Mammary epithelial cell (primary cell): Measurements from ENCODE around the gene TMC5.

Experiments used
- EZH2 ChIP-seq: IDR thresholded peaks from 2 replicates; pipeline ENCODE4 v1.6.1; 2012; ENCODE audit warnings: low read length, inconsistent platforms, borderline replicate concordance
- TF ChIP-seq, protein P1 (sequence below), 2 donors: IDR thresholded peaks in 1 of 2; conservative IDR thresholded peaks in 1 of 2; 2 replicates each; pipeline ENCODE4 v1.5.1; 2011 to 2012; ENCODE audit warnings: inconsistent platforms in 2 of 2, low read length in 2 of 2, mild to moderate bottlenecking in 2 of 2, control low read depth in 1 of 2, low read depth in 1 of 2; ENCODE audit not compliant: insufficient read depth in 1 of 2; ENCODE audit errors: extremely low read depth in 1 of 2

DNA sequence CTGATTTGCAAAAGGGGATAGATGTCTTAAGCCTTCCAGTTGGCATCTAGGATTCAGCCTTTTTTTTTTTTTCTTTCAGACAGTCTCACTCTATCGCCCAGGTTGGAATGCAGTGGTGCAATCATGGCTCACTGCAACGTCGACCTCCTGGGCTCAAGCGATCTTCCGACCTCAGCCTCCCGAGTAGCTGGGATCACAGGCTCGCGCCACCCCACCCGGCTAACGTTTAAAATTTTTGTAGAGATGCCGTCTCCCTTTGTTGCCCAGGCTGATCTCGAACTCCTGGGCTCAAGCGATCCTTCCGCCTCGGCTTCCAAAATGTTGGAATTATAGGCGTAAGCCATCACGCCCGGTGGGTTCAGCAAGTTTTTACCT, 105.5 kb downstream of the TMC5 start:
- TF ChIP-seq EZH2: no peak
- TF ChIP-seq, protein P1, sequence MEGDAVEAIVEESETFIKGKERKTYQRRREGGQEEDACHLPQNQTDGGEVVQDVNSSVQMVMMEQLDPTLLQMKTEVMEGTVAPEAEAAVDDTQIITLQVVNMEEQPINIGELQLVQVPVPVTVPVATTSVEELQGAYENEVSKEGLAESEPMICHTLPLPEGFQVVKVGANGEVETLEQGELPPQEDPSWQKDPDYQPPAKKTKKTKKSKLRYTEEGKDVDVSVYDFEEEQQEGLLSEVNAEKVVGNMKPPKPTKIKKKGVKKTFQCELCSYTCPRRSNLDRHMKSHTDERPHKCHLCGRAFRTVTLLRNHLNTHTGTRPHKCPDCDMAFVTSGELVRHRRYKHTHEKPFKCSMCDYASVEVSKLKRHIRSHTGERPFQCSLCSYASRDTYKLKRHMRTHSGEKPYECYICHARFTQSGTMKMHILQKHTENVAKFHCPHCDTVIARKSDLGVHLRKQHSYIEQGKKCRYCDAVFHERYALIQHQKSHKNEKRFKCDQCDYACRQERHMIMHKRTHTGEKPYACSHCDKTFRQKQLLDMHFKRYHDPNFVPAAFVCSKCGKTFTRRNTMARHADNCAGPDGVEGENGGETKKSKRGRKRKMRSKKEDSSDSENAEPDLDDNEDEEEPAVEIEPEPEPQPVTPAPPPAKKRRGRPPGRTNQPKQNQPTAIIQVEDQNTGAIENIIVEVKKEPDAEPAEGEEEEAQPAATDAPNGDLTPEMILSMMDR (conservative IDR thresholded peaks at IDR 0.05 in 1 of 2, IDR thresholded peaks at IDR 0.05 in 1 of 2; ENCODE audit: extremely low read depth in 1 of 2, insufficient read depth in 1 of 2, low read depth in 1 of 2, low read length in 2 of 2): no peak
